Coronary artery (tissue), 2 donors: ENCODE results near the gene TFAP2E.
A peak's percentile ranks its signal among the peaks of the same experiment; 100 is the strongest.
"Not testable (repeated sequence)": the region's sequence is repeated elsewhere in the genome, so short reads cannot be mapped to it uniquely, and the experiment has no call there.

Experiments used
- DNase-seq: peaks from one replicate; pipeline ENCODE4 v3.0.0-alpha.2; 2017; ENCODE audit warnings: low spot score
- H3K27ac ChIP-seq, 2 donors: fragments of 200-600 bp; sonication (generic); one replicate each; pipeline ENCODE4 v1.5.1; 2016 to 2019
- H3K4me3 ChIP-seq: fragments of 200-600 bp; sonication (generic); 2 replicates; pipeline ENCODE4 v1.5.1; 2016; ENCODE audit warnings: mild to moderate bottlenecking, moderate library complexity
- CTCF ChIP-seq: fragments of 200-600 bp; sonication (generic); IDR thresholded peaks from one replicate; pipeline ENCODE4 v1.5.1; 2019; ENCODE audit warnings: antibody characterized with exemption

Gene TFAP2E

DNA sequence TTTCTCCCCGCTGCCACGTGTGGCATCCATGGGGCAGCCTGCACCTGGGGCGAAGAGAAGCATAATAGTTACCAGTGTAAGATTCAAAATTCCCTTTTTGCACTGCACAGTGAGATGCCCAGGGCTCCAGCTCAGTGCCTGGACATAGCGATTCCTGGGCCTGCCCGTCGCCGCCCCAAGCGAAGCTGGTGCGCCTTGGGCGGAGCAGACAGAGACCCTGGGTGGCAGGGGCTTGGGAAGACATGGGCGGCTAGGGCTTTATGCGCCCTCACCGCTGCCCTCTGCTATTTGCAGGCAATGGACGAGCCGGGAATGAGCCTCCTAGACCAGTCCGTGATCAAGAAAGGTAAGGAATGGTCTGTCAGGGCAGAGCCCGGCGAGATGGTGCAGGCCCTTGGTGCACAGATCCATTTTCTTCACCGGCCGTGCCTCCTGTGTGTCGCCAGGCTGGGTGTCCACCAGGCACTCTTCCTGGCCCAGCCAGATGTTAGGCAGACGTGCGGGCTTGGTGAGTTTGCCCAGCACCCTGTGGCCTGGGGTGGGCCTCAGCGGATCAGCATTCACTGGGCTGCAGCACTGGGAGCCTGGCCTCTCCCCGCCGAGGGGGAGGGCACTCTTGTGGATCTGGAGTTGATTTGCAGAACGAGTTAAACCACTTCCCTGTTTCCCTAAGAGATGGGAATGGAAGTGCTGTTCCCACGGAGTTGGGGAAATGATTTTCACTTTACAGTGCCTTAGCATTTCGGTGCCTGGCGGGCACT, 1.7 kb downstream of the TFAP2E start:
- Histone ChIP-seq H3K4me3 (no peak overlapping the region), H3K27ac (no peak overlapping the region)
- no peak for DNase-seq
- TF ChIP-seq CTCF = no peak

DNA sequence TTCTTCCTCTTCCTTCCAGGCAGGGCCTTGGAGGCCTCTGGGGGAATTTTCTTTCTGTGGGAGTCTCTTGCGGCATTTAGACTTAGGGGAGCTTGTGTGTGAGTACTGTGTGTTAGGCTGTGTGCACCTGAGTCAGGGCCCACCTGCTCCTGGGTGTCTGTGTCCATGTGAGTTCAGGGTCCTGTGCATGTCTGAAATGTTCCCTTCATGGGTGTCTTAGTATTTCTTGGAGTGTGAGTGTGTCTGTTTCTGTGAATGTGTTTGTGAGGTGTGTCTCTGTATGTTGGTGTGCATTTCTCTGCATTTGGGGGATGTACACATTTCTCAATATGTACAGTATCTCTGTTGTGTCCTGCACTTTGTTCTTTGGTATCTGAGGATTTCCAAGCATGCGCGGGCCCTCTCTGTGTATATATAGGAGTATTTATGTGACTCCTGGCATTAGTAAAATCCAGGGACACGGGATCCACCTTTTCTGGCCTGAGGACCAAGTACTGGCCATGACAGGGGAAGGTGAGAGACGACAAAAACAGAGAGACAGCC, 2.4 kb downstream of the TFAP2E start:
- H3K4me3 ChIP-seq = no peak overlapping the region
- no peak for DNase-seq
- TF ChIP-seq CTCF = no peak
- no peak overlapping the region for H3K27ac ChIP-seq

GRCh38 chr1:35576061-35576765, 3.1 kb downstream of the TFAP2E start:
- no peak for TF ChIP-seq CTCF
- DNase-seq = no peak
- no peak overlapping the region for H3K27ac ChIP-seq
- H3K4me3 ChIP-seq = peak overlapping the region; percentile 69

- DNase-seq, H3K27ac ChIP-seq: not testable (repeated sequence)
- peak overlapping the region; percentile 69 for H3K4me3 ChIP-seq
Measured at GRCh38 chr1:35576766-35577070, 3.6 kb downstream of the TFAP2E start.

GRCh38 chr1:35577071-35577998, 4.2 kb downstream of the TFAP2E start:
- TF ChIP-seq CTCF = no peak
- DNase-seq = no peak
- H3K4me3 ChIP-seq = peak overlapping the region; percentile 69
- H3K27ac ChIP-seq = no peak overlapping the region

GRCh38 chr1:35580949-35581388, 7.9 kb downstream of the TFAP2E start:
- Histone ChIP-seq H3K27ac (no peak overlapping the region), H3K4me3 (no peak overlapping the region)
- no peak for DNase-seq
- TF ChIP-seq CTCF = no peak

DNA sequence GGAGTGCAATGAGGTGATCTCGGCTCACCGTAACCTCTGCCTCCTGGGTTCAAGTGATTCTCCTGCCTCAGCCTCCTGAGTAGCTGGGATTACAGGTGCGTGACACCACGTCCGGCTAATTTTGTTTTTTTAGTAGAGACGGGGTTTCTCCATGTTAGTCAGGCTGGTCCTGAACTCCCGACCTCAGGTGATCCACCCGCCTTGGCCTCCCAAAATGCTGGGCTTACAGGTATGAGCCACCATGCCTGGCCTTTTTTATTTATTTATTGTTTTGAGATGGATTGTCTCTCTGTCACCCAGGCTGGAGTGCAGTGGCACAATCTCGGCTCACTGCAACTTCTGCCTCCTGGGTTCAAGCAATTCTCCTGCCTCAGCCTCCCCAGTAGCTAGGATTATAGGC, 8.5 kb downstream of the TFAP2E start:
- not testable (repeated sequence) for H3K4me3 ChIP-seq, H3K27ac ChIP-seq, DNase-seq
